Measurements from ENCODE around the gene KRTAP4-1. TPM values are rescaled to one million over a fixed set of nuclear protein-coding genes. Genes with fewer than 3 reads are reported as not detected.
"Not testable (repeated sequence)": the region's sequence is repeated elsewhere in the genome, so short reads cannot be mapped to it uniquely, and the experiment has no call there.

The KRTAP4-1 gene
- not detected in 2 replicates for total RNA-seq

GRCh38 chr17:41184480-41184961 lies at the start of gene KRTAP4-1:
Gene KRTAP4-1 (minus strand): TSS chr17:41184911. CDS start chr17:41184854, 57 bp downstream.
- Histone ChIP-seq H3K4me3 (ENCODE audit: low read depth, low read length) (no peak within 1 kb of the TSS), H3K36me3 (ENCODE audit: control insufficient read depth, insufficient read depth, low read length) (no peaks in the 10 kb centered on the region), H3K27me3 (ENCODE audit: control insufficient read depth, insufficient read depth, low read length) (no peaks in the 10 kb centered on the region)
- no peak for FAIRE-seq
- no peak for TF ChIP-seq CTCF (IDR thresholded peaks at IDR 0.05; ENCODE audit: insufficient read depth, low read length, severe bottlenecking)
- no peak for DNase-seq (ENCODE audit: low read depth)

DNA sequence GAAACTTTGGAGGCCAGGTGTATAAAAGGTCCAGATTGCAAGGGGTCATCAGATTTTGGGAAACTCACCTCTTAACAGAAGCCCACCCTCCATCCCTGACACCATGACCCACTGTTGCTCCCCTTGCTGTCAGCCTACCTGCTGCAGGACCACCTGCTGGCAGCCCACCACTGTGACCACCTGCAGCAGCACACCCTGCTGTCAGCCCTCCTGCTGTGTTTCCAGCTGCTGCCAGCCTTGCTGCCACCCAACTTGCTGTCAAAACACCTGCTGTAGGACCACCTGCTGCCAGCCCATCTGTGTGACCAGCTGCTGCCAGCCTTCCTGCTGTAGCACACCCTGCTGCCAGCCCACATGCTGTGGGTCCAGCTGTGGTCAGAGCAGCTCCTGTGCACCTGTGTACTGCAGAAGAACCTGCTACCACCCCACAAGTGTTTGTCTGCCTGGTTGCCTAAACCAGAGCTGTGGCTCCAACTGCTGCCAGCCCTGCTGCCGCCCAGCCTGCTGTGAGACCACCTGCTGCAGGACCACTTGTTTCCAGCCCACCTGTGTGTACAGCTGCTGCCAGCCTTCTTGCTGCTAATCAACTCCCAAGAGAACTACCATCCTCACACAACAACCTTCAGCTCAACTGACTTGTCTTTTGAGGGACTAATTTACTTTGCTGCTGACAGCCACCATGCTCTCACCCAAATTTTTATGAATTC lies 47.8 kb upstream of the KRTAP4-1 start, which contains the start of gene KRTAP9-3:
Gene KRTAP9-3 (plus strand): TSS at position 51 of the 707 bp plus-strand sequence. CDS start 53 bp downstream, at position 104.
- not testable (repeated sequence) for FAIRE-seq; H3K4me3 ChIP-seq (ENCODE audit: low read depth, low read length); DNase-seq (ENCODE audit: low read depth); H3K36me3 ChIP-seq (ENCODE audit: control insufficient read depth, insufficient read depth, low read length); H3K27me3 ChIP-seq (ENCODE audit: control insufficient read depth, insufficient read depth, low read length)

DNA sequence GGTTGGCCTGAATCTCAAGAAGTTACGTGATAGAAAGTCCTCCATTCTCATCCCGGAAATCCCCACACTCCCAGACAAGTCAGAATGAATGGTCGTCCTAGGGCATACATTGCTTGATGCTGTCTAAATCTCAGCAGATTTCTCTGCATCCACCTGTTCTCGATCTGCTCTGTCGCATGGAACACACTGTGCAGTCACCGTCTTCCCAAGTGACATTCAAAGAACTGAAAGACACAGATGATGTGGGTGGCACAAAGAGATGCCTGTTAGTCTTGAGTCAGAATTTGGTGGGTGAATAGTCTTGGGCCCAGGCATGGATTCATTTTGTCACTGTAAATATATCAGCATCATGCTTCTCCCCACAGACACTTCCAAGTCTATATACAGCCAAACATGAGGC lies 47.0 kb upstream of the KRTAP4-1 start:
- TF ChIP-seq CTCF (IDR thresholded peaks at IDR 0.05; ENCODE audit: insufficient read depth, low read length, severe bottlenecking), result no peak
- no peak for FAIRE-seq

GRCh38 chr17:41230094-41230493 lies 45.4 kb upstream of the KRTAP4-1 start:
- no peak for TF ChIP-seq CTCF (IDR thresholded peaks at IDR 0.05; ENCODE audit: insufficient read depth, low read length, severe bottlenecking)
- FAIRE-seq (no peak), DNase-seq (ENCODE audit: low read depth) (no peak)
- peaks cover 2% of the 10 kb centered on the region for H3K27me3 ChIP-seq (ENCODE audit: control insufficient read depth, insufficient read depth, low read length)
- H3K36me3 ChIP-seq (ENCODE audit: control insufficient read depth, insufficient read depth, low read length), result no peaks in the 10 kb centered on the region
- no peak overlapping the region for H3K4me3 ChIP-seq (ENCODE audit: low read depth, low read length)

More for the DNA sequence above, 47.0 kb upstream of the KRTAP4-1 start:
- no peaks in the 10 kb centered on the region for H3K36me3 ChIP-seq (ENCODE audit: control insufficient read depth, insufficient read depth, low read length)
- H3K27me3 ChIP-seq (ENCODE audit: control insufficient read depth, insufficient read depth, low read length), result peaks cover 2% of the 10 kb centered on the region
- no peak overlapping the region for H3K4me3 ChIP-seq (ENCODE audit: low read depth, low read length)
- DNase-seq (ENCODE audit: low read depth), result no peak

DNA sequence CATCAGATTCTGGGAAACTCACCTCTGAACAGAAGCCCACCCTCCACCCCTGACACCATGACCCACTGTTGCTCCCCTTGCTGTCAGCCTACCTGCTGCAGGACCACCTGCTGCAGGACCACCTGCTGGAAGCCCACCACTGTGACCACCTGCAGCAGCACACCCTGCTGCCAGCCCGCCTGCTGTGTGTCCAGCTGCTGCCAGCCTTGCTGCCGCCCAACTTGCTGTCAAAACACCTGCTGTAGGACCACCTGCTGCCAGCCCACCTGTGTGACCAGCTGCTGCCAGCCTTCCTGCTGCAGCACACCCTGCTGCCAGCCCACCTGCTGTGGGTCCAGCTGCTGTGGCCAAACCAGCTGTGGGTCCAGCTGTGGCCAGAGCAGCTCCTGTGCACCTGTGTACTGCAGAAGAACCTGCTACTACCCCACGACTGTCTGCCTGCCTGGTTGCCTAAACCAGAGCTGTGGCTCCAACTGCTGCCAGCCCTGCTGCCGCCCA lies 41.9 kb upstream of the KRTAP4-1 start, which contains the start of gene KRTAP9-2:
Gene KRTAP9-2 (plus strand): TSS at position 51 of the 498 bp plus-strand sequence. CDS start 7 bp downstream, at position 58.
- H3K36me3 ChIP-seq (ENCODE audit: control insufficient read depth, insufficient read depth, low read length); DNase-seq (ENCODE audit: low read depth); FAIRE-seq; H3K27me3 ChIP-seq (ENCODE audit: control insufficient read depth, insufficient read depth, low read length); H3K4me3 ChIP-seq (ENCODE audit: low read depth, low read length): not testable (repeated sequence)

DNA sequence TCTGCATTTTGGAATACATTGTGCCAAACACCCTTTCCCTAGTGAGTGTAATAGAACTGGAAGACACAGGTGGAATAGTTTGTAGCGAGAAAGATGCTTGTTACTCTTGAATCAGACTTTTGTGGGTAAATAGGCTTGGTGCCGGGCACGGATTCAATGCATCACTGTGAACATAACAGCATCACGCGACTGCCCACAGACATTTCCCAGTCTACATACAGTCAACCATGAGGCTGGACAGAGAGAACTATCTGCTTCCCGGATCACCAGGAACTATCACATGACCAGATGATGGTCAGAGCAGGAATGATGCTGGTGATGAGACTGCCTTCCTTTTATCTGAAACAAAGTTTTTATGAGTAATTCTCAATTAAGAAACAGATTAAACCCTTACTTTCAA lies 41.3 kb upstream of the KRTAP4-1 start:
- no peaks in the 10 kb centered on the region for H3K36me3 ChIP-seq (ENCODE audit: control insufficient read depth, insufficient read depth, low read length)
- TF ChIP-seq CTCF (IDR thresholded peaks at IDR 0.05; ENCODE audit: insufficient read depth, low read length, severe bottlenecking), result no peak
- H3K4me3 ChIP-seq (ENCODE audit: low read depth, low read length), result no peak overlapping the region
- no peaks in the 10 kb centered on the region for H3K27me3 ChIP-seq (ENCODE audit: control insufficient read depth, insufficient read depth, low read length)
- DNase-seq (ENCODE audit: low read depth) (no peak), FAIRE-seq (no peak)

Data from bronchial epithelial cell (primary cell).